ENCODE data around the gene VCX. TPM values are rescaled to one million over a fixed set of nuclear protein-coding genes. Genes with fewer than 3 reads are reported as not detected.

VCX gene
- total and polyA plus RNA-seq, 9 donors, result not detected

- Histone ChIP-seq H3K27ac (no peak overlapping the region), H3K36me3 (no peaks in the 10 kb centered on the region), H3K4me3 (no peak overlapping the region), H3K9me3 (no peaks in the 10 kb centered on the region), H3K4me1 (ENCODE audit: insufficient read depth) (no peaks in the 10 kb centered on the region), H3K27me3 (no peaks in the 10 kb centered on the region)
- 74 to 78% (median 77%) methylated on average over 3 of the region's 3 CpGs for WGBS, 3 donors
- intact Hi-C loops (cut with DNase I), result no loop called here
- DNase-seq, result no peak
- TF ChIP-seq EP300 (IDR thresholded peaks at IDR 0.05), result no peak
- no peak for TF ChIP-seq POLR2A (IDR thresholded peaks at IDR 0.05)
- TF ChIP-seq, protein P1, sequence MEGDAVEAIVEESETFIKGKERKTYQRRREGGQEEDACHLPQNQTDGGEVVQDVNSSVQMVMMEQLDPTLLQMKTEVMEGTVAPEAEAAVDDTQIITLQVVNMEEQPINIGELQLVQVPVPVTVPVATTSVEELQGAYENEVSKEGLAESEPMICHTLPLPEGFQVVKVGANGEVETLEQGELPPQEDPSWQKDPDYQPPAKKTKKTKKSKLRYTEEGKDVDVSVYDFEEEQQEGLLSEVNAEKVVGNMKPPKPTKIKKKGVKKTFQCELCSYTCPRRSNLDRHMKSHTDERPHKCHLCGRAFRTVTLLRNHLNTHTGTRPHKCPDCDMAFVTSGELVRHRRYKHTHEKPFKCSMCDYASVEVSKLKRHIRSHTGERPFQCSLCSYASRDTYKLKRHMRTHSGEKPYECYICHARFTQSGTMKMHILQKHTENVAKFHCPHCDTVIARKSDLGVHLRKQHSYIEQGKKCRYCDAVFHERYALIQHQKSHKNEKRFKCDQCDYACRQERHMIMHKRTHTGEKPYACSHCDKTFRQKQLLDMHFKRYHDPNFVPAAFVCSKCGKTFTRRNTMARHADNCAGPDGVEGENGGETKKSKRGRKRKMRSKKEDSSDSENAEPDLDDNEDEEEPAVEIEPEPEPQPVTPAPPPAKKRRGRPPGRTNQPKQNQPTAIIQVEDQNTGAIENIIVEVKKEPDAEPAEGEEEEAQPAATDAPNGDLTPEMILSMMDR (IDR thresholded peaks at IDR 0.05), result no peak
These were observed 1.7 kb upstream of the VCX start for GRCh38 chrX:7841084-7841805.

GRCh38 chrX:7852166-7852565 is 9.2 kb downstream of the VCX start:
- Histone ChIP-seq H3K36me3 (no peaks in the 10 kb centered on the region), H3K27me3 (no peaks in the 10 kb centered on the region), H3K9me3 (no peaks in the 10 kb centered on the region), H3K27ac (no peak overlapping the region), H3K4me1 (ENCODE audit: insufficient read depth) (no peaks in the 10 kb centered on the region), H3K4me3 (no peak overlapping the region)
- 15 to 17% (median 15%) methylated on average over 1 of the region's 1 CpG for WGBS, 3 donors
- intact Hi-C loops (cut with DNase I), result no loop called here
- no peak for TF ChIP-seq POLR2A (IDR thresholded peaks at IDR 0.05)
- TF ChIP-seq, protein P1 (IDR thresholded peaks at IDR 0.05), result no peak
- no peak for TF ChIP-seq EP300 (IDR thresholded peaks at IDR 0.05)
- DNase-seq, result no peak

DNA sequence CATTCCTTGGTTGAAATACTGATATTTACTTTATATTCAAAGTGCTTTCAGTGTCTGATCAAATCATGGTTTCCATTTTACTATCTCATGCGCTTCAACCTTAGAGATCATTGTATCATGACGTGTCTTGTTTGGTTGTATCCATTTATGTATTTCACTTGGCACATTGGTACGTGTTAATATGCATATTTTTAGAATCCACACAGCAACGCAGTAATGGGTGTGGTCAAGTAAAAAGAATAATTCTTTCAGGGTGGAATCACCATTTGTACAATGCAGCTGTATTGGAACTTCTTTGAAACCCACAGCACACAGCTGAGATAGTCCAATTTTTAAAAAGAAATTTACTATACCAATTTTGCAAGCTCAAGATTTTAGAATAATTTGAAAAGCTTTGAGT is 29.1 kb downstream of the VCX start:
- H3K27me3 ChIP-seq, result no peaks in the 10 kb centered on the region

DNA sequence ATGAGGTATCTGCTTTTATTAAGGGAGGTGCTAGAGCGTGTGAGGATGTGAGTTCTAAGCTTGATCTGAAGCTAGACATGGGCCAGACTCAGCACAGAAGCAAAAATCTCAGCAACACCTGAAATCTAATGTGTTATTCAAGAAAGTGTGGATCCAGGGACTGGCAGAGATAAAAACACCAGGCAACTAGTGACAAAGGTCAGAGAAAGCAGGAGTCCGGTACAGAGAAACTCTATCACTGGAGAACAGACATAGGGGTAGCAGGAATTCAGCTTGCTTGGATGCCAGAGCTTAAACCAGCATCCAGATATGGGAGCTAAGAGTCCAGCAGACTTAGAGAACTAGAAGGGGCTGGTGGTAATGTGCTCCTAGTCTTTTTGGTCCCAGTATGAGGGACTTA is 34.0 kb downstream of the VCX start:
- intact Hi-C loops (cut with DNase I), result no loop called here
- Histone ChIP-seq H3K4me3 (no peak overlapping the region), H3K9me3 (peaks cover 0 to 5% of the 10 kb centered on the region in 2 donors), H3K36me3 (no peaks in the 10 kb centered on the region), H3K27me3 (no peaks in the 10 kb centered on the region), H3K27ac (no peak overlapping the region), H3K4me1 (ENCODE audit: insufficient read depth) (no peaks in the 10 kb centered on the region)
- WGBS, 3 donors, result 73 to 84% (median 82%) methylated on average over 2 of the region's 2 CpGs
- TF ChIP-seq, protein P1 (IDR thresholded peaks at IDR 0.05), result no peak
- TF ChIP-seq EP300 (IDR thresholded peaks at IDR 0.05) (no peak), POLR2A (IDR thresholded peaks at IDR 0.05) (no peak)
- DNase-seq, result no peak

More for the DNA sequence above, 29.1 kb downstream of the VCX start:
- Histone ChIP-seq H3K4me1 (ENCODE audit: insufficient read depth) (no peaks in the 10 kb centered on the region), H3K36me3 (no peaks in the 10 kb centered on the region), H3K9me3 (peaks cover 0 to 2% of the 10 kb centered on the region in 2 donors), H3K27ac (no peak overlapping the region), H3K4me3 (no peak overlapping the region)
- TF ChIP-seq EP300 (IDR thresholded peaks at IDR 0.05), result no peak
- no peak for DNase-seq
- WGBS, 3 donors, result 68 to 81% (median 77%) methylated on average over 4 of the region's 4 CpGs
- intact Hi-C loops (cut with DNase I), result no loop called here

- Histone ChIP-seq H3K4me1 (ENCODE audit: insufficient read depth) (peaks cover 4% of the 10 kb centered on the region), H3K27ac (no peak overlapping the region), H3K9me3 (no peaks in the 10 kb centered on the region), H3K36me3 (no peaks in the 10 kb centered on the region), H3K27me3 (no peaks in the 10 kb centered on the region), H3K4me3 (no peak overlapping the region)
- intact Hi-C loops (cut with DNase I), result no loop called here
- no peak for TF ChIP-seq POLR2A (IDR thresholded peaks at IDR 0.05)
- TF ChIP-seq, protein P1 (IDR thresholded peaks at IDR 0.05), result no peak
- TF ChIP-seq EP300 (IDR thresholded peaks at IDR 0.05), result no peak
- WGBS, 3 donors, result 33 to 56% (median 47%) methylated on average over 2 of the region's 2 CpGs
- DNase-seq, result no peak
These were observed 46.2 kb downstream of the VCX start for GRCh38 chrX:7889135-7889534.

Measured in ovary (tissue), 9 donors.